GM23338 (cell line): ENCODE results near the gene COL18A1. TPM values are rescaled to one million over a fixed set of nuclear protein-coding genes. Genes with fewer than 3 reads are reported as not detected.
A peak's percentile ranks its signal among the peaks of the same experiment; 100 is the strongest.

Experiments used
- ATAC-seq: fragments of 200-7000 bp; cut with Tn5 transposase; 3 replicates; pipeline ENCODE4 v1.9.1; 2020
- DNase-seq: peaks from one replicate; pipeline ENCODE4 v3.0.0-alpha.2; 2015; ENCODE audit warnings: low spot score
- H2AFZ ChIP-seq: fragments of 200-600 bp; sonication (generic); 2 replicates; pipeline ENCODE4 v1.8.0; 2016; ENCODE audit warnings: antibody characterized with exemption, mild to moderate bottlenecking, moderate library complexity
- H3F3A ChIP-seq: fragments of 200-600 bp; sonication (generic); replicated peaks from 2 replicates; pipeline ENCODE4 v1.8.0; 2017; ENCODE audit warnings: antibody characterized with exemption, mixed run types, low read depth
- H3K27ac ChIP-seq: fragments of 200-600 bp; sonication (generic); 2 replicates; pipeline ENCODE4 v1.6.1; 2016; ENCODE audit warnings: low read depth
- H3K27me3 ChIP-seq: fragments of 200-600 bp; sonication (generic); 2 replicates; pipeline ENCODE4 v1.8.0; 2016; ENCODE audit warnings: mild to moderate bottlenecking, mixed run types, moderate library complexity; ENCODE audit not compliant: insufficient read depth
- H3K36me3 ChIP-seq: fragments of 200-600 bp; sonication (generic); 2 replicates; pipeline ENCODE4 v1.8.0; 2016; ENCODE audit warnings: mild to moderate bottlenecking; ENCODE audit not compliant: insufficient read depth
- H3K4me1 ChIP-seq: fragments of 200-600 bp; sonication (generic); 2 replicates; pipeline ENCODE4 v1.8.0; 2016; ENCODE audit warnings: mild to moderate bottlenecking, moderate library complexity; ENCODE audit not compliant: insufficient read depth
- H3K4me2 ChIP-seq: fragments of 200-600 bp; sonication (generic); 2 replicates; pipeline ENCODE4 v1.7.1; 2017; ENCODE audit warnings: mixed run types
- H3K4me3 ChIP-seq: fragments of 200-600 bp; sonication (generic); 2 replicates; pipeline ENCODE4 v1.6.1; 2016; ENCODE audit warnings: mixed run types
- H3K79me2 ChIP-seq: fragments of 200-600 bp; sonication (generic); replicated peaks from 2 replicates; pipeline ENCODE4 v1.8.0; 2017; ENCODE audit warnings: mild to moderate bottlenecking; ENCODE audit not compliant: insufficient read depth
- H3K9me2 ChIP-seq: fragments of 200-600 bp; sonication (generic); 2 replicates; pipeline ENCODE4 v1.8.0; 2017; ENCODE audit not compliant: insufficient read depth
- H4K20me1 ChIP-seq: fragments of 200-600 bp; sonication (generic); replicated peaks from 2 replicates; pipeline ENCODE4 v1.8.0; 2017; ENCODE audit warnings: mild to moderate bottlenecking; ENCODE audit not compliant: insufficient read depth
- H3K27ac Mint-ChIP-seq: 2 replicates; pipeline ENCODE4 v1.8.0; 2020; ENCODE audit warnings: inconsistent platforms, mild to moderate bottlenecking, moderate library complexity, mixed read lengths
- H3K27me3 Mint-ChIP-seq: 3 replicates; pipeline ENCODE4 v1.8.0; 2022; ENCODE audit warnings: low read depth, mild to moderate bottlenecking, moderate library complexity, mixed read lengths, inconsistent platforms; ENCODE audit not compliant: insufficient read depth, poor library complexity
- H3K36me3 Mint-ChIP-seq: 3 replicates; pipeline ENCODE4 v1.8.0; 2021; ENCODE audit warnings: low read depth, mild to moderate bottlenecking, inconsistent platforms, moderate library complexity, mixed read lengths
- H3K4me1 Mint-ChIP-seq: 3 replicates; pipeline ENCODE4 v1.8.0; 2020; ENCODE audit warnings: mild to moderate bottlenecking, inconsistent platforms, mixed read lengths
- H3K4me3 Mint-ChIP-seq: 3 replicates; pipeline ENCODE4 v1.8.0; 2021; ENCODE audit warnings: moderate library complexity, mild to moderate bottlenecking, inconsistent platforms, mixed read lengths
- H3K9me3 Mint-ChIP-seq: 3 replicates; pipeline ENCODE4 v1.8.0; 2020; ENCODE audit warnings: moderate library complexity, mild to moderate bottlenecking, inconsistent platforms, mixed read lengths
- CREB1 ChIP-seq: fragments of 250-450 bp; sonication (Bioruptor Pico); IDR thresholded peaks from 2 replicates; pipeline ENCODE4 v1.5.0; 2020; ENCODE audit warnings: low read depth, mild to moderate bottlenecking, moderate library complexity
- ETS1 ChIP-seq: IDR thresholded peaks from 2 replicates; pipeline ENCODE4 v1.6.1; 2016; ENCODE audit warnings: antibody characterized with exemption
- EZH2 ChIP-seq: fragments of 200-600 bp; sonication (generic); IDR thresholded peaks from one replicate; pipeline ENCODE4 v1.8.0; 2017; ENCODE audit warnings: antibody characterized with exemption, mild to moderate bottlenecking, low read depth; ENCODE audit not compliant: unreplicated experiment
- EZH2phosphoT487 ChIP-seq: fragments of 200-600 bp; sonication (generic); IDR thresholded peaks from one replicate; pipeline ENCODE4 v1.8.1; 2018; ENCODE audit warnings: antibody characterized with exemption; ENCODE audit not compliant: unreplicated experiment
- JUNB ChIP-seq: IDR thresholded peaks from one replicate; pipeline ENCODE4 v1.6.1; 2016; ENCODE audit warnings: antibody characterized with exemption; ENCODE audit not compliant: unreplicated experiment
- NANOG ChIP-seq: IDR thresholded peaks from 2 replicates; pipeline ENCODE4 v1.6.1; 2016; ENCODE audit warnings: antibody characterized with exemption, borderline replicate concordance
- POLR2AphosphoS5 ChIP-seq: IDR thresholded peaks from 2 replicates; pipeline ENCODE4 v1.6.1; 2016; ENCODE audit warnings: antibody characterized with exemption, low read depth
- REST ChIP-seq: IDR thresholded peaks from one replicate; pipeline ENCODE4 v1.6.1; 2018; ENCODE audit warnings: antibody characterized with exemption; ENCODE audit not compliant: unreplicated experiment
- STAT1 ChIP-seq: IDR thresholded peaks from one replicate; pipeline ENCODE4 v1.6.1; 2016; ENCODE audit warnings: antibody characterized with exemption; ENCODE audit not compliant: unreplicated experiment
- ZNF331 ChIP-seq: fragments of 250-450 bp; sonication (Bioruptor Pico); IDR thresholded peaks from 2 replicates; pipeline ENCODE4 v1.5.0; 2020; ENCODE audit warnings: low read depth, mild to moderate bottlenecking, moderate library complexity
- ZNF462 ChIP-seq: fragments of 250-450 bp; sonication (Bioruptor Pico); IDR thresholded peaks from 2 replicates; pipeline ENCODE4 v1.5.0; 2020; ENCODE audit warnings: mild to moderate bottlenecking, moderate library complexity
- polyA plus RNA-seq: library from polyadenylated mRNA; unstranded; fragments of >200 nt; fragmentation: Nextera tagmentation; extraction: Ambion mirVana; gene quantifications from 2 replicates; pipeline ENCODE4 v1.2.1, GENCODE V29; 2016
- total RNA-seq: library from RNA; depleted of rRNA; stranded (reverse); fragments of >200 nt; shearing (Covaris generic); gene quantifications from 2 replicates; pipeline ENCODE4 v1.2.3, GENCODE V29; 2014

The COL18A1 gene
- total and polyA plus RNA-seq, 2 experiments from 2014 or later, result 38.4 to 430 TPM

- TF ChIP-seq REST, result no peak
Measured at GRCh38 chr21:45411810-45412206, 6.8 kb downstream of the COL18A1 start (continued).

GRCh38 chr21:45412491-45412890 lies 7.5 kb downstream of the COL18A1 start:
- no peaks in the 10 kb centered on the region for H3K27me3 ChIP-seq
- Mint-ChIP-seq H3K27me3 (peaks cover 23% of the 10 kb centered on the region), H3K27ac (peak overlapping the region; percentile 13; the same call in 1 of the 2 replicates), H3K9me3 (no peaks in the 10 kb centered on the region), H3K4me1 (peaks cover 89% of the 10 kb centered on the region), H3K4me3 (no peak overlapping the region), H3K36me3 (peaks cover 16% of the 10 kb centered on the region)
- H3K9me2 ChIP-seq, result no peaks in the 10 kb centered on the region
- H3K27ac ChIP-seq, result peak overlapping the region; percentile 66; the same call in 1 of the 2 replicates
- H4K20me1 ChIP-seq, result peaks cover 74% of the 10 kb centered on the region
- H3K36me3 ChIP-seq, result no peaks in the 10 kb centered on the region; the same call in 1 of the 2 replicates
- peaks cover 99% of the 10 kb centered on the region for H3K79me2 ChIP-seq
- H2AFZ ChIP-seq, result no peak overlapping the region
- peaks cover 75% of the 10 kb centered on the region for H3K4me1 ChIP-seq
- peaks cover 14% of the 10 kb centered on the region for H3F3A ChIP-seq
- H3K4me3 ChIP-seq, result no peak overlapping the region
- ATAC-seq, result no peak
- peak overlapping the region; percentile 32; the same call in 1 of the 2 replicates for H3K4me2 ChIP-seq
- no peak for DNase-seq
- TF ChIP-seq CREB1 (CRISPR knock-in tag) (no peak), EZH2 (no peak), JUNB (no peak), EZH2phosphoT487 (no peak), STAT1 (no peak), POLR2AphosphoS5 (no peak), ZNF462 (CRISPR knock-in tag) (no peak), ZNF331 (CRISPR knock-in tag) (no peak), ETS1 (no peak), REST (no peak), NANOG (no peak)
